ENCODE results near the gene ARHGEF4. TPM values are rescaled to one million over a fixed set of nuclear protein-coding genes. Genes with fewer than 3 reads are reported as not detected.

The ARHGEF4 gene
- total and polyA plus RNA-seq, 2 donors (not counting 3 experiments of a cell fraction or from before 2014, with no cell fraction given): not detected

DNA sequence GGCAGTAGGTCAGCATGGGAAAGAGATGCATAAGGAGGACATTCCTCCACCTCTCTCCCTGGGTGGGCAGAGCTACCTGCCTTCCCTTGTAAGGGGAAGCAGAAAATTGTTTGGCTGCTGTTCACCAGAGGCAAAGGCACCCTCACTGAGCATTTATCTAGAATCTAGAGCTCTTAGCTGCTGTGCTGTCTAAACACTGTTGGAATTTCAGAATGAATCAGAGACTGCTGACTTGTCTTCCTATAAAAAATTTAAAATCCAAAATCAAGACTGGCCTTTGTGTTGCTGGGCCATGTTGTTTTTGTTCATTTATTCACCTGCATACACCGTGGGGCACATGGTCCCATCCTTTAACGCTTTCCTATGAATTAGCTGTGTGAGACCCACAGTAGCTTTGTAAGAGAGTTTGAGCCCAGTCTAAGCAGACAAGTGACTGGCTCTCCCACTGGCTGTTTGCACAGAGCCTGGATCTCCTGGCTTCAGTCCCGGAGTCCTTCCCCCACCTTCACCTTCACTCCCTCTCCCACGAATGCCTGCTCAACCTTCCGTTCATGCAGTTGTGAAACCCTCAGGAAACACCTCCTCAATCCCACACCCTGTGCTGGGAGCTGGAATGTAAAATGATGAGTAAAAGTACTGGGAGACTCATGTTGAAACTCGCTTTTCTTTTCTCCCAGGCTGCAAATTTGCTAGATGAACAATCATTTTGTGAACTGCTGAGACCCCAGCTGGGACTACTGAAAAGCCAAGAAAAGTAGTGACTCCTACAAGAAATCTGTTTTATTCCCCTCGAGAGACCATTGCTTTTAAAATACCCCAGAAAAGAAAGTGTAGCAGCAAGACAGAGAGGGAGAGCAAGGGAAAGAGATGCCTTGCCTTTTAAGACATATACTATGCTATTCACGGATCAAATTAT, 180.4 kb downstream of the ARHGEF4 start:
- dilution Hi-C loops (cut with MboI; ENCODE audit: extremely low pct_ligation_motif_present, low sequenced_read_pairs): no loop called here

More for the DNA sequence above, 180.4 kb downstream of the ARHGEF4 start:
- no peaks in the 10 kb centered on the region for H3K36me3 ChIP-seq (ENCODE audit: control insufficient read depth in 2 of 2, extremely low read depth in 1 of 2, insufficient read depth in 2 of 2, low read length in 2 of 2)
- H3K4me3 ChIP-seq (replicated peaks in 1 of 3; ENCODE audit: insufficient read depth in 1 of 3, low read depth in 1 of 3, low read length in 3 of 3): no peak overlapping the region
- FAIRE-seq (no peak), DNase-seq (ENCODE audit: low read depth, low spot score) (no peak)
- POLR2A ChIA-PET: no interaction called here
- CTCF ChIA-PET: no interaction called here
- no peak overlapping the region for H3K4me2 ChIP-seq (ENCODE audit: insufficient read depth, low read length)
- intact Hi-C loops (cut with micrococcal nuclease): no loop called here
- no peak overlapping the region for H3K9ac ChIP-seq (replicated peaks; ENCODE audit: extremely low read depth, insufficient read depth, low read length)
- no peaks in the 10 kb centered on the region for H4K20me1 ChIP-seq (replicated peaks; ENCODE audit: control insufficient read depth, extremely low read depth, insufficient read depth, low read length)
- no peak overlapping the region for H2AFZ ChIP-seq (ENCODE audit: low read depth, low read length)
- no peaks in the 10 kb centered on the region for H3K79me2 ChIP-seq (ENCODE audit: control insufficient read depth, insufficient read depth, low read length)
- no TSS peak for BruUV-seq (replicated peaks)
- TF ChIP-seq GATA2 (IDR thresholded peaks at IDR 0.05; ENCODE audit: insufficient read depth, insufficient read length, low read depth, low read length) (no peak), POLR2AphosphoS5 (IDR thresholded peaks at IDR 0.05; ENCODE audit: insufficient read depth, low read depth, low read length) (no peak), MYC (IDR thresholded peaks at IDR 0.05; ENCODE audit: low read depth, low read length) (no peak), POLR2A (IDR thresholded peaks at IDR 0.05; ENCODE audit: low read depth, low read length) (no peak), FOS (IDR thresholded peaks at IDR 0.05; ENCODE audit: borderline replicate concordance, insufficient read depth, low read length) (no peak)
- TF ChIP-seq, protein P1, sequence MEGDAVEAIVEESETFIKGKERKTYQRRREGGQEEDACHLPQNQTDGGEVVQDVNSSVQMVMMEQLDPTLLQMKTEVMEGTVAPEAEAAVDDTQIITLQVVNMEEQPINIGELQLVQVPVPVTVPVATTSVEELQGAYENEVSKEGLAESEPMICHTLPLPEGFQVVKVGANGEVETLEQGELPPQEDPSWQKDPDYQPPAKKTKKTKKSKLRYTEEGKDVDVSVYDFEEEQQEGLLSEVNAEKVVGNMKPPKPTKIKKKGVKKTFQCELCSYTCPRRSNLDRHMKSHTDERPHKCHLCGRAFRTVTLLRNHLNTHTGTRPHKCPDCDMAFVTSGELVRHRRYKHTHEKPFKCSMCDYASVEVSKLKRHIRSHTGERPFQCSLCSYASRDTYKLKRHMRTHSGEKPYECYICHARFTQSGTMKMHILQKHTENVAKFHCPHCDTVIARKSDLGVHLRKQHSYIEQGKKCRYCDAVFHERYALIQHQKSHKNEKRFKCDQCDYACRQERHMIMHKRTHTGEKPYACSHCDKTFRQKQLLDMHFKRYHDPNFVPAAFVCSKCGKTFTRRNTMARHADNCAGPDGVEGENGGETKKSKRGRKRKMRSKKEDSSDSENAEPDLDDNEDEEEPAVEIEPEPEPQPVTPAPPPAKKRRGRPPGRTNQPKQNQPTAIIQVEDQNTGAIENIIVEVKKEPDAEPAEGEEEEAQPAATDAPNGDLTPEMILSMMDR (IDR thresholded peaks at IDR 0.05; ENCODE audit: extremely low read depth in 1 of 2, insufficient read depth in 1 of 2, low read depth in 1 of 2, low read length in 2 of 2): no peak
- TF ChIP-seq, protein P2, sequence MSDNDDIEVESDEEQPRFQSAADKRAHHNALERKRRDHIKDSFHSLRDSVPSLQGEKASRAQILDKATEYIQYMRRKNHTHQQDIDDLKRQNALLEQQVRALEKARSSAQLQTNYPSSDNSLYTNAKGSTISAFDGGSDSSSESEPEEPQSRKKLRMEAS (IDR thresholded peaks at IDR 0.05; ENCODE audit: insufficient read depth, insufficient read length): no peak
- H3K9me1 ChIP-seq (replicated peaks; ENCODE audit: control insufficient read depth, extremely low read depth, insufficient read depth, low read length): no peaks in the 10 kb centered on the region
- H3K27me3 ChIP-seq (ENCODE audit: control insufficient read depth in 2 of 2, insufficient read depth in 2 of 2, low read length in 2 of 2): no peaks in the 10 kb centered on the region
- no peak overlapping the region for H3K27ac ChIP-seq (ENCODE audit: insufficient read depth, low read depth, low read length)
- no peaks in the 10 kb centered on the region for H3K4me1 ChIP-seq (ENCODE audit: control insufficient read depth, extremely low read depth, insufficient read depth, low read length)
- H3K9me3 ChIP-seq (replicated peaks; ENCODE audit: control insufficient read depth, insufficient read depth, low read length): no peaks in the 10 kb centered on the region

Measured in endothelial cell of umbilical vein (primary cell).